H1 (cell line): ENCODE measurements around the gene CPM. TPM values are rescaled to one million over a fixed set of nuclear protein-coding genes. Genes with fewer than 3 reads are reported as not detected.

ENCODE experiments used
- CBX5 ChIP-seq: fragments of 300-800, 300-1000 bp; sonication (generic); IDR thresholded peaks from 2 replicates; pipeline ENCODE4 v1.7.1; 2016; ENCODE audit warnings: antibody characterized with exemption, low read length, low read depth
- CTBP2 ChIP-seq: IDR thresholded peaks from 2 replicates; pipeline ENCODE4 v1.7.0; 2011; ENCODE audit warnings: borderline replicate concordance, mild to moderate bottlenecking, moderate library complexity, mixed read lengths, low read length; ENCODE audit not compliant: insufficient read depth, insufficient read length
- EP300 ChIP-seq, 2 experiments: IDR thresholded peaks; 1 replicate in 1 of 2; 2 replicates in 1 of 2; pipeline ENCODE4 v1.6.1; 2011 to 2012; ENCODE audit warnings: low read depth in 2 of 2, low read length in 2 of 2, mild to moderate bottlenecking in 2 of 2, borderline replicate concordance in 1 of 2, inconsistent platforms in 1 of 2, moderate library complexity in 1 of 2
- KDM4A ChIP-seq: IDR thresholded peaks from one replicate; pipeline ENCODE4 v1.7.1; 2012; ENCODE audit warnings: low read depth, mild to moderate bottlenecking, moderate library complexity, low read length, inconsistent platforms; ENCODE audit not compliant: severe bottlenecking
- RAD21 ChIP-seq, 2 experiments: IDR thresholded peaks in 1 of 2; conservative IDR thresholded peaks in 1 of 2; 2 replicates each; pipeline ENCODE4 v1.6.1; 2011; ENCODE audit warnings: low read depth in 2 of 2, low read length in 2 of 2, improper control_type of control experiment in 1 of 2, inconsistent platforms in 1 of 2, mild to moderate bottlenecking in 1 of 2, moderate library complexity in 1 of 2
- polyA plus RNA-seq, 7 experiments: library from polyadenylated mRNA; depleted of rRNA in 3 of 7; stranded (reverse) in 5 of 7; unstranded in 2 of 7; fragments of >200 nt in 5 of 7; fragments of 200-250 nt in 2 of 7; gene quantifications; 1 replicate in 5 of 7; 2 replicates in 1 of 7; 4 replicates in 1 of 7; pipeline versions ENCODE4 v1.2.1 to v1.2.3, GENCODE V29; 2011 to 2013; ENCODE audit warnings: missing spikeins in 2 of 7, mixed read lengths in 2 of 7
- total RNA-seq: library from RNA; stranded (reverse); fragmentation: NEBNext Ultra II Directional; extraction: Animal tissue kit (Norgen Biotek cat#: 25700); gene quantifications from 2 replicates; pipeline ENCODE4 v1.2.1, GENCODE V29; 2021
- TF ChIP-seq, protein P1 (sequence below): IDR thresholded peaks from 2 replicates; pipeline ENCODE4 v1.6.1; 2012; ENCODE audit warnings: inconsistent platforms
- TF ChIP-seq, protein P2 (sequence below), 3 experiments: IDR thresholded peaks; 1 replicate in 2 of 3; 2 replicates in 1 of 3; pipeline versions ENCODE4 v1.5.1 to v1.6.1; 2011; ENCODE audit warnings: low read length in 3 of 3, mild to moderate bottlenecking in 3 of 3, inconsistent platforms in 2 of 3, low read depth in 1 of 3, moderate library complexity in 1 of 3; ENCODE audit not compliant: insufficient read depth in 1 of 3; ENCODE audit errors: control extremely low read depth in 1 of 3

The CPM gene
- total and polyA plus RNA-seq, 2 of the 8 experiments (the other 6 are each of a cell fraction or from before 2014, with no cell fraction given) = 0.33 to 3.1 TPM

DNA sequence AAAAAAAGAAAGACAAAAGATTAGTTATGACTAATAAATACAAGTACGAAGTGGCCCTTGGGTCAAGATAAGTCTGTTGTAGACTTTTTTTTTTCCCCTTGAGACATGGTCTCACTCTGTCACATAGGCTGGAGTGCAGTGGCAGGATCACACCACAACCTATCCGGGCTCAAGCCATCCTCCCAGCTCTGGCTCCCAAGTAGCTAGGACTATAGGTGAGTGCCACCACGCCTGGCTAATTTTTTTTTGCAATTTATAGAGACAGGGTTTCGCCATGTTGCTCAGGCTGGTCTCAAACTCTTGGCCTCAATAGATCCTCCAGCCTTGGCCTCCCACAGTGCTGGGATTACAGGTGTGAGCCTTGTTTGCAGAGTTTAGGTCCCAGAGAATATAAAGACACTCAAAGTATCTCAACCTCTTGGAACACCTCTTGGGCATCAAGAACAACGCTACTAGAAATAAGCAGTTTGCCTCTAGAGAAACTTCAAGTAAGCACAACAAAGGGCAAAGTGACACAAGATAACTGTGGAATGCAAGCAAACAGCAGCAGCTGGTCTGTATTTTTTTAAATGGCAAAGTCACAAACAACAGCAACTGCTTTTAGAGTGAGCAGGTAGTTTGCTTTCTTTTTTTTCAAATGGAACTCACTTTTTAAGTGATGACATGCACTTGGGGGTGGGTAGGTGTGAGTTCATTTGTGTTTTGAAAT is 128.9 kb downstream of the CPM start (continued):
- TF ChIP-seq RAD21 (IDR thresholded peaks at IDR 0.05 in 1 of 2, conservative IDR thresholded peaks at IDR 0.05 in 1 of 2; ENCODE audit: low read depth in 2 of 2, low read length in 2 of 2) = no peak
- TF ChIP-seq, protein P1, sequence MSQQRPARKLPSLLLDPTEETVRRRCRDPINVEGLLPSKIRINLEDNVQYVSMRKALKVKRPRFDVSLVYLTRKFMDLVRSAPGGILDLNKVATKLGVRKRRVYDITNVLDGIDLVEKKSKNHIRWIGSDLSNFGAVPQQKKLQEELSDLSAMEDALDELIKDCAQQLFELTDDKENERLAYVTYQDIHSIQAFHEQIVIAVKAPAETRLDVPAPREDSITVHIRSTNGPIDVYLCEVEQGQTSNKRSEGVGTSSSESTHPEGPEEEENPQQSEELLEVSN = no peak
- no peak for TF ChIP-seq CBX5
- TF ChIP-seq EP300 (IDR thresholded peaks at IDR 0.05; ENCODE audit: borderline replicate concordance in 1 of 2, low read depth in 2 of 2, low read length in 2 of 2) = no peak
- no peak for TF ChIP-seq CTBP2
- TF ChIP-seq KDM4A = no peak
- TF ChIP-seq, protein P2, sequence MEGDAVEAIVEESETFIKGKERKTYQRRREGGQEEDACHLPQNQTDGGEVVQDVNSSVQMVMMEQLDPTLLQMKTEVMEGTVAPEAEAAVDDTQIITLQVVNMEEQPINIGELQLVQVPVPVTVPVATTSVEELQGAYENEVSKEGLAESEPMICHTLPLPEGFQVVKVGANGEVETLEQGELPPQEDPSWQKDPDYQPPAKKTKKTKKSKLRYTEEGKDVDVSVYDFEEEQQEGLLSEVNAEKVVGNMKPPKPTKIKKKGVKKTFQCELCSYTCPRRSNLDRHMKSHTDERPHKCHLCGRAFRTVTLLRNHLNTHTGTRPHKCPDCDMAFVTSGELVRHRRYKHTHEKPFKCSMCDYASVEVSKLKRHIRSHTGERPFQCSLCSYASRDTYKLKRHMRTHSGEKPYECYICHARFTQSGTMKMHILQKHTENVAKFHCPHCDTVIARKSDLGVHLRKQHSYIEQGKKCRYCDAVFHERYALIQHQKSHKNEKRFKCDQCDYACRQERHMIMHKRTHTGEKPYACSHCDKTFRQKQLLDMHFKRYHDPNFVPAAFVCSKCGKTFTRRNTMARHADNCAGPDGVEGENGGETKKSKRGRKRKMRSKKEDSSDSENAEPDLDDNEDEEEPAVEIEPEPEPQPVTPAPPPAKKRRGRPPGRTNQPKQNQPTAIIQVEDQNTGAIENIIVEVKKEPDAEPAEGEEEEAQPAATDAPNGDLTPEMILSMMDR (IDR thresholded peaks at IDR 0.05; ENCODE audit: control extremely low read depth in 1 of 3, insufficient read depth in 1 of 3, low read depth in 1 of 3, low read length in 3 of 3) = no peak
